GM23338 (cell line): ENCODE measurements around the gene APCDD1L.

Experiments used
- EZH2phosphoT487 ChIP-seq: fragments of 200-600 bp; sonication (generic); IDR thresholded peaks from one replicate; pipeline ENCODE4 v1.8.1; 2018; ENCODE audit warnings: antibody characterized with exemption; ENCODE audit not compliant: unreplicated experiment
- POLR2AphosphoS5 ChIP-seq: IDR thresholded peaks from 2 replicates; pipeline ENCODE4 v1.6.1; 2016; ENCODE audit warnings: antibody characterized with exemption, low read depth
- ZNF114 ChIP-seq: fragments of 250-450 bp; sonication (Bioruptor Pico); IDR thresholded peaks from 2 replicates; pipeline ENCODE4 v1.5.0; 2020; ENCODE audit warnings: mild to moderate bottlenecking, moderate library complexity
- ZNF331 ChIP-seq: fragments of 250-450 bp; sonication (Bioruptor Pico); IDR thresholded peaks from 2 replicates; pipeline ENCODE4 v1.5.0; 2020; ENCODE audit warnings: low read depth, mild to moderate bottlenecking, moderate library complexity
- TF ChIP-seq, protein P1 (sequence below), 2 experiments: fragments of 200-600 bp in 1 of 2; sonication (generic) in 1 of 2; conservative IDR thresholded peaks; 2 replicates each; pipeline versions ENCODE4 v1.5.1 to v1.6.1; 2016 to 2017; ENCODE audit warnings: antibody characterized with exemption in 2 of 2, low read depth in 2 of 2, mild to moderate bottlenecking in 2 of 2, moderate library complexity in 1 of 2

- TF ChIP-seq, protein P1, sequence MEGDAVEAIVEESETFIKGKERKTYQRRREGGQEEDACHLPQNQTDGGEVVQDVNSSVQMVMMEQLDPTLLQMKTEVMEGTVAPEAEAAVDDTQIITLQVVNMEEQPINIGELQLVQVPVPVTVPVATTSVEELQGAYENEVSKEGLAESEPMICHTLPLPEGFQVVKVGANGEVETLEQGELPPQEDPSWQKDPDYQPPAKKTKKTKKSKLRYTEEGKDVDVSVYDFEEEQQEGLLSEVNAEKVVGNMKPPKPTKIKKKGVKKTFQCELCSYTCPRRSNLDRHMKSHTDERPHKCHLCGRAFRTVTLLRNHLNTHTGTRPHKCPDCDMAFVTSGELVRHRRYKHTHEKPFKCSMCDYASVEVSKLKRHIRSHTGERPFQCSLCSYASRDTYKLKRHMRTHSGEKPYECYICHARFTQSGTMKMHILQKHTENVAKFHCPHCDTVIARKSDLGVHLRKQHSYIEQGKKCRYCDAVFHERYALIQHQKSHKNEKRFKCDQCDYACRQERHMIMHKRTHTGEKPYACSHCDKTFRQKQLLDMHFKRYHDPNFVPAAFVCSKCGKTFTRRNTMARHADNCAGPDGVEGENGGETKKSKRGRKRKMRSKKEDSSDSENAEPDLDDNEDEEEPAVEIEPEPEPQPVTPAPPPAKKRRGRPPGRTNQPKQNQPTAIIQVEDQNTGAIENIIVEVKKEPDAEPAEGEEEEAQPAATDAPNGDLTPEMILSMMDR (conservative IDR thresholded peaks at IDR 0.05; ENCODE audit: low read depth in 2 of 2) = no peak
- TF ChIP-seq EZH2phosphoT487 (no peak), POLR2AphosphoS5 (no peak), ZNF331 (CRISPR knock-in tag) (no peak), ZNF114 (no peak)
These were observed 80.9 kb downstream of the APCDD1L start for GRCh38 chr20:58434326-58434725.
